ENCODE measurements around the gene WDR5. TPM values are rescaled to one million over a fixed set of nuclear protein-coding genes. Genes with fewer than 3 reads are reported as not detected.
A peak's percentile ranks its signal among the peaks of the same experiment; 100 is the strongest.

The WDR5 gene
- total RNA-seq, 1 donor from 2014 or later, result 12.9 TPM

Small RNAs within 50 kb of the gene (small RNA-seq; reads per million reads assigned to genes)
- 6.2 reads per million, percentile 91 among the genes with 10 or more reads in this experiment for gene RNU6ATAC (ENCODE audit: low replicate concordance)

Other genes with a start within 250 kb of the WDR5 start
- 6.0 TPM for gene VAV2, start 143.8 kb upstream of the WDR5 start, total RNA-seq
- 6.8 TPM for gene BRD3OS, start 110.6 kb upstream of the WDR5 start, total RNA-seq
- gene BRD3, start 68.1 kb upstream of the WDR5 start, total RNA-seq, result 16.7 TPM
- gene RNU6ATAC, start 28.5 kb downstream of the WDR5 start, total RNA-seq, result under 0.01 TPM
- gene RXRA, start 190.4 kb downstream of the WDR5 start, total RNA-seq, result 29.6 TPM

Measured in skin of body (tissue), 2 donors.